Measurements from ENCODE around the gene EML4.

EML4 gene

GRCh38 chr2:42196070-42196402, 26.9 kb downstream of the EML4 start:
- Histone ChIP-seq H3K27me3 (no peaks in the 10 kb centered on the region), H3K27ac (peak overlapping the region; percentile 66), H3K4me1 (ENCODE audit: control insufficient read depth in 1 of 2, insufficient read depth in 1 of 2, low read depth in 1 of 2, low read length in 1 of 2) (peaks cover 78% of the 10 kb centered on the region in 2 experiments), H3K9me3 (no peaks in the 10 kb centered on the region), H3K4me3 (ENCODE audit: low read depth in 1 of 2, low read length in 1 of 2) (no peak overlapping the region), H3K36me3 (no peaks in the 10 kb centered on the region)
- no peak for TF ChIP-seq CTCF (IDR thresholded peaks at IDR 0.05)

- Histone ChIP-seq H3K4me1 (ENCODE audit: control insufficient read depth in 1 of 2, insufficient read depth in 1 of 2, low read depth in 1 of 2, low read length in 1 of 2) (peaks cover 72 to 75% of the 10 kb centered on the region in 2 experiments), H3K27me3 (no peaks in the 10 kb centered on the region), H3K4me3 (ENCODE audit: low read depth in 1 of 2, low read length in 1 of 2) (no peak overlapping the region), H3K9me3 (no peaks in the 10 kb centered on the region), H3K36me3 (no peaks in the 10 kb centered on the region), H3K27ac (peak overlapping the region; percentile 66)
- TF ChIP-seq CTCF (IDR thresholded peaks at IDR 0.05), result peak; percentile 56
Measured at GRCh38 chr2:42196403-42197267, 27.5 kb downstream of the EML4 start.

GRCh38 chr2:42197792-42198191, 28.6 kb downstream of the EML4 start:
- no peaks in the 10 kb centered on the region for H3K27me3 ChIP-seq
- peak overlapping the region; percentile 66 for H3K27ac ChIP-seq
- no peaks in the 10 kb centered on the region for H3K9me3 ChIP-seq
- no peak for TF ChIP-seq CTCF (IDR thresholded peaks at IDR 0.05)
- H3K4me3 ChIP-seq (ENCODE audit: low read depth in 1 of 2, low read length in 1 of 2), result no peak overlapping the region
- no peaks in the 10 kb centered on the region for H3K36me3 ChIP-seq
- peaks cover 68 to 75% of the 10 kb centered on the region in 2 experiments for H3K4me1 ChIP-seq (ENCODE audit: control insufficient read depth in 1 of 2, insufficient read depth in 1 of 2, low read depth in 1 of 2, low read length in 1 of 2)

- no peaks in the 10 kb centered on the region for H3K27me3 ChIP-seq
Measured at GRCh38 chr2:42198466-42198865, 29.3 kb downstream of the EML4 start.

GRCh38 chr2:42199002-42199401, 29.8 kb downstream of the EML4 start:
- Histone ChIP-seq H3K27ac (peak overlapping the region; percentile 66), H3K27me3 (no peaks in the 10 kb centered on the region), H3K4me1 (ENCODE audit: control insufficient read depth in 1 of 2, insufficient read depth in 1 of 2, low read depth in 1 of 2, low read length in 1 of 2) (peaks cover 56 to 63% of the 10 kb centered on the region in 2 experiments), H3K36me3 (no peaks in the 10 kb centered on the region), H3K4me3 (ENCODE audit: low read depth in 1 of 2, low read length in 1 of 2) (no peak overlapping the region), H3K9me3 (no peaks in the 10 kb centered on the region)
- TF ChIP-seq CTCF (IDR thresholded peaks at IDR 0.05), result no peak

More at GRCh38 chr2:42198466-42198865, 29.3 kb downstream of the EML4 start:
- H3K27ac ChIP-seq, result peak overlapping the region; percentile 66
- no peaks in the 10 kb centered on the region for H3K9me3 ChIP-seq
- TF ChIP-seq CTCF (IDR thresholded peaks at IDR 0.05), result no peak
- no peak overlapping the region for H3K4me3 ChIP-seq (ENCODE audit: low read depth in 1 of 2, low read length in 1 of 2)
- H3K4me1 ChIP-seq (ENCODE audit: control insufficient read depth in 1 of 2, insufficient read depth in 1 of 2, low read depth in 1 of 2, low read length in 1 of 2), result peaks cover 61 to 69% of the 10 kb centered on the region in 2 experiments
- no peaks in the 10 kb centered on the region for H3K36me3 ChIP-seq

Data from neutrophil (primary cell).